DOHH2 (cell line): ENCODE results near the gene HRH1.
"Not testable (repeated sequence)": the region's sequence is repeated elsewhere in the genome, so short reads cannot be mapped to it uniquely, and the experiment has no call there.

Experiments
- H3F3A ChIP-seq: fragments of 200-600 bp; sonication (generic), shearing (Covaris generic); 2 replicates; pipeline ENCODE4 v1.6.0; 2016; ENCODE audit warnings: antibody characterized with exemption, mild to moderate bottlenecking; ENCODE audit not compliant: control insufficient read depth, insufficient read depth
- H3K27ac ChIP-seq: fragments of 200-600 bp; sonication (generic); 2 replicates; pipeline ENCODE4 v1.5.1; 2014; ENCODE audit warnings: low read depth, mild to moderate bottlenecking, low read length, moderate library complexity
- H3K27me3 ChIP-seq: fragments of 200-600 bp; sonication (generic); 2 replicates; pipeline ENCODE4 v1.6.1; 2014; ENCODE audit warnings: mild to moderate bottlenecking, low read length, mixed read lengths; ENCODE audit not compliant: control insufficient read depth
- H3K36me3 ChIP-seq: fragments of 200-600 bp; sonication (generic); 2 replicates; pipeline ENCODE4 v1.6.1; 2014; ENCODE audit warnings: mild to moderate bottlenecking, low read length, moderate library complexity, mixed read lengths; ENCODE audit not compliant: control insufficient read depth
- H3K4me1 ChIP-seq: fragments of 200-600 bp; sonication (generic); 2 replicates; pipeline ENCODE4 v1.6.1; 2014; ENCODE audit warnings: mild to moderate bottlenecking, low read length, mixed read lengths; ENCODE audit not compliant: control insufficient read depth
- H3K4me2 ChIP-seq: fragments of 200-600 bp; sonication (generic); 2 replicates; pipeline ENCODE4 v1.6.0; 2014; ENCODE audit warnings: mild to moderate bottlenecking, low read length, moderate library complexity
- H3K4me3 ChIP-seq: fragments of 200-600 bp; sonication (generic); 2 replicates; pipeline ENCODE4 v1.5.1; 2014; ENCODE audit warnings: mild to moderate bottlenecking, low read length, mixed read lengths
- H3K79me2 ChIP-seq: fragments of 200-600 bp; sonication (generic); 2 replicates; pipeline ENCODE4 v1.6.1; 2014; ENCODE audit warnings: mild to moderate bottlenecking, low read length, mixed read lengths; ENCODE audit not compliant: control insufficient read depth
- H3K9me2 ChIP-seq: fragments of 200-600 bp; sonication (generic); replicated peaks from 2 replicates; pipeline ENCODE4 v1.6.1; 2014; ENCODE audit warnings: mild to moderate bottlenecking, low read length, mixed read lengths; ENCODE audit not compliant: control insufficient read depth
- H3K9me3 ChIP-seq: fragments of 200-600 bp; sonication (generic); 2 replicates; pipeline ENCODE4 v1.6.1; 2014; ENCODE audit warnings: antibody characterized with exemption, low read length, mixed read lengths; ENCODE audit not compliant: control insufficient read depth, insufficient read depth
- H4K20me1 ChIP-seq: fragments of 200-600 bp; sonication (generic); 2 replicates; pipeline ENCODE4 v1.6.0; 2014; ENCODE audit warnings: low read depth, mild to moderate bottlenecking, antibody characterized with exemption, low read length, moderate library complexity; ENCODE audit not compliant: control insufficient read depth, insufficient read depth
- EZH2phosphoT487 ChIP-seq: fragments of 200-600 bp; sonication (generic); IDR thresholded peaks from 2 replicates; pipeline ENCODE4 v1.6.1; 2017; ENCODE audit warnings: borderline replicate concordance, mild to moderate bottlenecking, antibody characterized with exemption, low read length, moderate library complexity, mixed read lengths
- TF ChIP-seq, protein P1 (sequence below): fragments of 200-600 bp; sonication (generic); IDR thresholded peaks from one replicate; pipeline ENCODE4 v1.5.1; 2014; ENCODE audit warnings: antibody characterized with exemption, mild to moderate bottlenecking, low read depth, low read length; ENCODE audit not compliant: poor library complexity, severe bottlenecking

The HRH1 gene

DNA sequence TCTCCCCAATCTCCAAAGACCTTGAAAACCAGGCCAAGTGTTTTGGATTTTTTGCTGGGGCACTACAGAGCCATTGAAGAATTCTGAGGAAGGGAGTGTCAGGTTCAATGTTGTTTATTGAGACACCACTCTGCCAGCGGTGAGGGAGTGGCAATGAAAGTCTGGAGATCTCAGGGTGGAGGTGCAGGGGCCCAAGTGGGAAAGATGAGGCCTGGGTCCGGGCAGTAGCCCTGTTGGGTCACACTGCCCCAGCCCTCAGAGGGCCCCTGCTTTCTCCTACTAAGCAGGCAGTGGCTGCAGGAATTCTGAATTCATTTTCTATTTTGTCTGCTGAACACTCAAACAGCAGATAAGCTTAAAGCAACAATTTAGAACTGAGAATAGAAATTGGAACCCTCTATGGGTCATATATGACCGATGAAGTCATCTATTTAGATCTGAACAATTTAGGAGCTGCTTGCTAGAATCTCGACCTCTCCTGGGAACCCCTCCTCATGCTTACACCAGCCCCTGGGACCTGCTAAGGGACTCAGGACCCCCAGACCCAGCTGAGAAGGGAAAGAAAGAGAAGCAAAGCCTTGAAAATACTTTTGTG, 17.9 kb downstream of the HRH1 start:
- Histone ChIP-seq H3K9me2 (no peaks in the 10 kb centered on the region), H3K27ac (no peak overlapping the region), H3F3A (no peaks in the 10 kb centered on the region), H3K36me3 (no peaks in the 10 kb centered on the region), H3K4me1 (no peaks in the 10 kb centered on the region), H3K4me3 (no peak overlapping the region), H3K79me2 (no peaks in the 10 kb centered on the region), H3K4me2 (no peak overlapping the region), H3K27me3 (no peaks in the 10 kb centered on the region), H3K9me3 (no peaks in the 10 kb centered on the region), H4K20me1 (no peaks in the 10 kb centered on the region)
- no peak for TF ChIP-seq EZH2phosphoT487
- TF ChIP-seq, protein P1, sequence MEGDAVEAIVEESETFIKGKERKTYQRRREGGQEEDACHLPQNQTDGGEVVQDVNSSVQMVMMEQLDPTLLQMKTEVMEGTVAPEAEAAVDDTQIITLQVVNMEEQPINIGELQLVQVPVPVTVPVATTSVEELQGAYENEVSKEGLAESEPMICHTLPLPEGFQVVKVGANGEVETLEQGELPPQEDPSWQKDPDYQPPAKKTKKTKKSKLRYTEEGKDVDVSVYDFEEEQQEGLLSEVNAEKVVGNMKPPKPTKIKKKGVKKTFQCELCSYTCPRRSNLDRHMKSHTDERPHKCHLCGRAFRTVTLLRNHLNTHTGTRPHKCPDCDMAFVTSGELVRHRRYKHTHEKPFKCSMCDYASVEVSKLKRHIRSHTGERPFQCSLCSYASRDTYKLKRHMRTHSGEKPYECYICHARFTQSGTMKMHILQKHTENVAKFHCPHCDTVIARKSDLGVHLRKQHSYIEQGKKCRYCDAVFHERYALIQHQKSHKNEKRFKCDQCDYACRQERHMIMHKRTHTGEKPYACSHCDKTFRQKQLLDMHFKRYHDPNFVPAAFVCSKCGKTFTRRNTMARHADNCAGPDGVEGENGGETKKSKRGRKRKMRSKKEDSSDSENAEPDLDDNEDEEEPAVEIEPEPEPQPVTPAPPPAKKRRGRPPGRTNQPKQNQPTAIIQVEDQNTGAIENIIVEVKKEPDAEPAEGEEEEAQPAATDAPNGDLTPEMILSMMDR, result no peak

DNA sequence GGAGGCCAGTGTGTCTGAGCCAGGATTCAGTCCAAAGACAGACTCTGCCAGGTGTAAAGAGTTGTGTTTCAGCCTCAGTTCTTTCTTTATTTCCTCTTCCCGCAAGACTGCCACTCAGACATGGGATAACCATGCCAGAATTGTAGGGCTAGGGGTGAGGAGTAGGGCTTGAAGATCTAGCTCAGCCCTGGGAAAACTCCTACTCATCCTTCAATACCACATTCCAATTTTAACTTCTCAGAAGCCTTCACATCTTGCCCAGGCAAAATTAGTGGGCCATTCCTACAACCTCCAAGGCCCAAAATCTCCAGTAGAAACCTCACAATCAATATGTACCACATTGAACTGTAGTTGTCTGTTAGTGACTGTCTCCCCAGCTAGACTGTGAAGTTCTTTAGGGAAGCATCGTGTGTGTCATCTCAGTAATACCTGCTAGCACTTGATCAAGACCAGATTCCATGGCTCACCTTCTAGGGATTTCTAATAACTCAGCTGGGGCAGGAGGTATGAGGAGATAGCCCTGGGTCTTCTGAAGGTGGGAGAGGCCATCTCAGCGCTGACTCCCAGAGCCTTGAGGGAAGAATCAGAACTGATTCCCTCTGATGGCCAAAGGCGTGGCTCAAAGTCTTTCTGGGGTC, 19.7 kb downstream of the HRH1 start:
- no peaks in the 10 kb centered on the region for H3K9me2 ChIP-seq
- no peak overlapping the region for H3K4me3 ChIP-seq
- H3K36me3 ChIP-seq, result no peaks in the 10 kb centered on the region
- TF ChIP-seq EZH2phosphoT487, result no peak
- TF ChIP-seq, protein P1, result no peak
- H3K27me3 ChIP-seq, result no peaks in the 10 kb centered on the region
- no peak overlapping the region for H3K27ac ChIP-seq
- H3K9me3 ChIP-seq, result no peaks in the 10 kb centered on the region
- no peaks in the 10 kb centered on the region for H3K79me2 ChIP-seq
- H3F3A ChIP-seq, result no peaks in the 10 kb centered on the region
- H3K4me1 ChIP-seq, result no peaks in the 10 kb centered on the region
- no peaks in the 10 kb centered on the region for H4K20me1 ChIP-seq
- H3K4me2 ChIP-seq, result no peak overlapping the region

DNA sequence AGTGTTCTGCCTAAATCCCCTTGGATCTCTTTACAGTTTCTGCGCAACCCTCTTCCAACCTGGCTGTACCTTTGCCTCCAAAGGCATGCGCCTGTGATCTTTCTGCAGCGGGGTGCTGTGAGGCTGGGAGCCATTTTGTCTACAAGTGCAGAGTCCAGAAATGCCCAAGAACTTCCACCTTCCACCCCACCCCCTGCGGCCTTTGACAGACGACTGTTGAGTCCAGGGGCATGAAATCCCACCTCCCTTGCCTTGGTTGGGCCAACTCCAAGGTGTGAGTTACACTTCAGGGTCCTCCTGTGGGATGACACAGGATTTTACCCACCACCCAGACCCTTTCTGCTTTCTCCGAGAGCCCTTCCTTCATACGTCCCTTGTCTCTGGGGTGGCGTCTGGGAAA, 24.1 kb downstream of the HRH1 start:
- H3K4me1 ChIP-seq, result no peaks in the 10 kb centered on the region
- TF ChIP-seq, protein P1, result no peak
- no peak for TF ChIP-seq EZH2phosphoT487
- H4K20me1 ChIP-seq, result no peaks in the 10 kb centered on the region
- H3K4me2 ChIP-seq, result no peak overlapping the region
- H3K79me2 ChIP-seq, result no peaks in the 10 kb centered on the region
- H3F3A ChIP-seq, result no peaks in the 10 kb centered on the region
- no peaks in the 10 kb centered on the region for H3K9me3 ChIP-seq
- H3K27ac ChIP-seq, result no peak overlapping the region
- H3K4me3 ChIP-seq, result no peak overlapping the region
- no peaks in the 10 kb centered on the region for H3K9me2 ChIP-seq
- no peaks in the 10 kb centered on the region for H3K27me3 ChIP-seq
- no peaks in the 10 kb centered on the region for H3K36me3 ChIP-seq

DNA sequence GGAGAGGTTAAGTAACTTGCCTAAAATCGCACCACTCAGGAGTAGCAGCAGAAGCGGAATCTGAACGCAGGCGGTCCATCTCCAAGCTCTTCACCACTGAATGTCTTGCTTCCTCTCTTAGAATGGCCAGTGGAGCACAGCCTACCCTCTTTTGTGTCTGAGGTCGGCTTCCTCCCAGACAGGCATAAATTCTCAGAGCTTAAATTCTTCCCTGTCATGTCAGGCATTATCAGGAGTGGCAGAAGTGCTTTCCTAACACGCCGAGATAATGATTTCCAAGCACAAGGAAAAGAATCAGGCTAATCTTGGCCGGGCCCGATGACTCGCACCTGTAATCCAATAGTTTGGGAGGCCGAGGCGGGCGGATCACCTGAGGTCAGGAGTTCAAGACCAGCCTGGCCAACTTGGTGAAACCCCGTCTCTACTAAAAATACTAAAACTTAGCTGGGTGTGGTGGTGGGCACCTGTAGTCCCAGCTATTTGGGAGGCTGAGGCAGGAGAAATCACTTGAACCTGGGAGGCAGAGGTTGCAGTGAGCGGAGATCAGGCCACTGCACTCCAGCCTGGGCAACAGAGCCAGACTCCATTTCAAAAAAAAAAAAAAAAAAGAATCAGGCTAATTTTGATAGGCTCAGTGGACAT, 30.2 kb downstream of the HRH1 start:
- H3F3A ChIP-seq, H3K4me1 ChIP-seq, H3K79me2 ChIP-seq, H3K4me2 ChIP-seq, H4K20me1 ChIP-seq, H3K27me3 ChIP-seq, H3K36me3 ChIP-seq, H3K9me2 ChIP-seq, H3K9me3 ChIP-seq, H3K4me3 ChIP-seq, H3K27ac ChIP-seq: not testable (repeated sequence)
